ENCODE measurements around the gene PABPC1L. TPM values are rescaled to one million over a fixed set of nuclear protein-coding genes. Genes with fewer than 3 reads are reported as not detected.

The PABPC1L gene
- total RNA-seq, 1 donor from 2014 or later, result 211 TPM

- H3K27ac Mint-ChIP-seq, result no peak overlapping the region
- H3K36me3 Mint-ChIP-seq (ENCODE audit: insufficient read depth), result no peaks in the 10 kb centered on the region
- peaks cover 34% of the 10 kb centered on the region for H3K4me1 Mint-ChIP-seq (ENCODE audit: low read depth)
- no peak for DNase-seq (ENCODE audit: low spot score, unreplicated experiment)
- peak overlapping the region; percentile 17 for H3K4me3 Mint-ChIP-seq (ENCODE audit: low read depth)
- no peak for TF ChIP-seq CTCF (IDR thresholded peaks at IDR 0.05; ENCODE audit: unreplicated experiment)
- H3K9me3 Mint-ChIP-seq (ENCODE audit: low read depth), result no peaks in the 10 kb centered on the region
- no peaks in the 10 kb centered on the region for H3K27me3 Mint-ChIP-seq
Observed at GRCh38 chr20:44961870-44962267, 52.0 kb downstream of the PABPC1L start.

GRCh38 chr20:44962483-44962882 is 52.6 kb downstream of the PABPC1L start:
- Mint-ChIP-seq H3K4me3 (ENCODE audit: low read depth) (peak overlapping the region; percentile 1), H3K27ac (no peak overlapping the region), H3K4me1 (ENCODE audit: low read depth) (peaks cover 39% of the 10 kb centered on the region), H3K36me3 (ENCODE audit: insufficient read depth) (no peaks in the 10 kb centered on the region), H3K27me3 (no peaks in the 10 kb centered on the region), H3K9me3 (ENCODE audit: low read depth) (no peaks in the 10 kb centered on the region)
- DNase-seq (ENCODE audit: low spot score, unreplicated experiment), result no peak
- TF ChIP-seq CTCF (IDR thresholded peaks at IDR 0.05; ENCODE audit: unreplicated experiment), result no peak

GRCh38 chr20:44963325-44964215 is 53.7 kb downstream of the PABPC1L start:
- Mint-ChIP-seq H3K4me3 (ENCODE audit: low read depth) (no peak overlapping the region), H3K27me3 (no peaks in the 10 kb centered on the region), H3K27ac (no peak overlapping the region), H3K36me3 (ENCODE audit: insufficient read depth) (no peaks in the 10 kb centered on the region), H3K4me1 (ENCODE audit: low read depth) (peaks cover 40% of the 10 kb centered on the region), H3K9me3 (ENCODE audit: low read depth) (no peaks in the 10 kb centered on the region)
- DNase-seq (ENCODE audit: low spot score, unreplicated experiment), result no peak
- TF ChIP-seq CTCF (IDR thresholded peaks at IDR 0.05; ENCODE audit: unreplicated experiment), result no peak

- H3K4me1 Mint-ChIP-seq (ENCODE audit: low read depth), result peaks cover 34% of the 10 kb centered on the region
- peak overlapping the region; percentile 98 for H3K4me3 Mint-ChIP-seq (ENCODE audit: low read depth)
- no peak for TF ChIP-seq CTCF (IDR thresholded peaks at IDR 0.05; ENCODE audit: unreplicated experiment)
- H3K27me3 Mint-ChIP-seq, result no peaks in the 10 kb centered on the region
- DNase-seq (ENCODE audit: low spot score, unreplicated experiment), result no peak
- peak overlapping the region; percentile 94 for H3K27ac Mint-ChIP-seq
- H3K9me3 Mint-ChIP-seq (ENCODE audit: low read depth), result no peaks in the 10 kb centered on the region
- H3K36me3 Mint-ChIP-seq (ENCODE audit: insufficient read depth), result no peaks in the 10 kb centered on the region
Observed at GRCh38 chr20:44965651-44966029, 55.8 kb downstream of the PABPC1L start.

- peak within 1 kb of the TSS; percentile 94 for H3K27ac Mint-ChIP-seq
- peak; percentile 55 for TF ChIP-seq CTCF (IDR thresholded peaks at IDR 0.05; ENCODE audit: unreplicated experiment)
Observed at GRCh38 chr20:44966030-44966961, 56.4 kb downstream of the PABPC1L start, which contains the start of gene STK4. Gene STK4, plus strand, starts transcription at chr20:44966512. Its CDS starts 57 bp downstream, at chr20:44966569.

More at GRCh38 chr20:44966030-44966961, 56.4 kb downstream of the PABPC1L start, which contains the start of gene STK4:
- H3K4me1 Mint-ChIP-seq (ENCODE audit: low read depth), result peaks cover 30% of the 10 kb centered on the region
- peak; percentile 93 for DNase-seq (ENCODE audit: low spot score, unreplicated experiment)
- H3K36me3 Mint-ChIP-seq (ENCODE audit: insufficient read depth), result no peaks in the 10 kb centered on the region
- H3K27me3 Mint-ChIP-seq, result no peaks in the 10 kb centered on the region
- H3K9me3 Mint-ChIP-seq (ENCODE audit: low read depth), result no peaks in the 10 kb centered on the region
- H3K4me3 Mint-ChIP-seq (ENCODE audit: low read depth), result peak within 1 kb of the TSS; percentile 98

Data from progenitor cell of endocrine pancreas (in vitro differentiated cells).